ENCODE results near the gene MMAB.

GRCh38 chr12:109555431-109556315, 17.6 kb downstream of the MMAB start:
- no peak for TF ChIP-seq CTCF (IDR thresholded peaks at IDR 0.05 in 2 of 3, conservative IDR thresholded peaks at IDR 0.05 in 1 of 3; ENCODE audit: control insufficient read depth in 2 of 3, extremely low read depth in 1 of 3, insufficient read depth in 1 of 3, low read depth in 3 of 3, low read length in 3 of 3)
- TF ChIP-seq POLR2AphosphoS5 (IDR thresholded peaks at IDR 0.05; ENCODE audit: low read length), result no peak
- no peak for TF ChIP-seq MTA2 (IDR thresholded peaks at IDR 0.05; ENCODE audit: low read depth)
- TF ChIP-seq FOXK2 (IDR thresholded peaks at IDR 0.05), result no peak
- no peak for TF ChIP-seq SIX5 (IDR thresholded peaks at IDR 0.05; ENCODE audit: low read depth, low read length, severe bottlenecking)
- no peak for TF ChIP-seq RUNX3 (IDR thresholded peaks at IDR 0.05; ENCODE audit: low read length)
- no peak for TF ChIP-seq POLR2AphosphoS2 (IDR thresholded peaks at IDR 0.05; ENCODE audit: low read depth, low read length)
- TF ChIP-seq SRF (IDR thresholded peaks at IDR 0.05; ENCODE audit: low read depth in 2 of 2, low read length in 2 of 2), result no peak
- no peak for TF ChIP-seq RFX5 (IDR thresholded peaks at IDR 0.05; ENCODE audit: low read depth, low read length)
- TF ChIP-seq TCF12 (IDR thresholded peaks at IDR 0.05; ENCODE audit: low read depth, low read length), result no peak
- no peak for TF ChIP-seq JUND (IDR thresholded peaks at IDR 0.05; ENCODE audit: low read depth, low read length)

All from GM12878 (cell line).